HEK293 (cell line): ENCODE measurements around the gene ACOT7.

Experiments
- BCL11B ChIP-seq: fragments of 450-650 bp; formaldehyde crosslinking; IDR thresholded peaks from 2 replicates; pipeline ENCODE4 v1.5.1; 2016; ENCODE audit warnings: low read depth, missing biosample characterization, missing genetic modification characterization
- CTCF ChIP-seq: fragments of 450-650 bp; formaldehyde crosslinking; IDR thresholded peaks from 2 replicates; pipeline ENCODE4 v1.5.1; 2016; ENCODE audit warnings: missing biosample characterization, missing genetic modification characterization
- KLF7 ChIP-seq: fragments of 450-650 bp; formaldehyde crosslinking; IDR thresholded peaks from 2 replicates; pipeline ENCODE4 v1.5.1; 2016; ENCODE audit warnings: missing biosample characterization, missing genetic modification characterization, borderline replicate concordance
- PATZ1 ChIP-seq: fragments of 450-650 bp; formaldehyde crosslinking; IDR thresholded peaks from 2 replicates; pipeline ENCODE4 v1.5.1; 2016; ENCODE audit warnings: missing biosample characterization, missing genetic modification characterization
- REST ChIP-seq: fragments of 450-650 bp; formaldehyde crosslinking; IDR thresholded peaks from 2 replicates; pipeline ENCODE4 v1.5.1; 2016; ENCODE audit warnings: missing biosample characterization, missing genetic modification characterization
- TCF7L2 ChIP-seq: IDR thresholded peaks from 2 replicates; pipeline ENCODE4 v1.6.1; 2011; ENCODE audit warnings: low read depth, mild to moderate bottlenecking, inconsistent platforms, low read length, moderate library complexity, borderline replicate concordance
- YY1 ChIP-seq: fragments of 450-650 bp; formaldehyde crosslinking; IDR thresholded peaks from 2 replicates; pipeline ENCODE4 v1.5.1; 2018; ENCODE audit warnings: missing biosample characterization, missing genetic modification characterization
- ZBTB44 ChIP-seq: fragments of 450-650 bp; IDR thresholded peaks from 2 replicates; pipeline ENCODE4 v1.5.1; 2018; ENCODE audit warnings: missing biosample characterization, mild to moderate bottlenecking, missing genetic modification characterization
- ZFHX2 ChIP-seq: fragments of 450-650 bp; formaldehyde crosslinking; conservative IDR thresholded peaks from 2 replicates; pipeline ENCODE4 v1.5.1; 2016; ENCODE audit warnings: missing biosample characterization, missing genetic modification characterization
- ZNF19 ChIP-seq: fragments of 450-650 bp; formaldehyde crosslinking; IDR thresholded peaks from 2 replicates; pipeline ENCODE4; 2016; ENCODE audit warnings: missing biosample characterization, missing genetic modification characterization, low read depth

- no peak for TF ChIP-seq CTCF (tag by site-specific recombination)
- TF ChIP-seq TCF7L2: no peak
- no peak for TF ChIP-seq BCL11B (tag by site-specific recombination)
- no peak for TF ChIP-seq ZBTB44 (tag by site-specific recombination)
- TF ChIP-seq KLF7 (tag by site-specific recombination): no peak
- no peak for TF ChIP-seq REST
- no peak for TF ChIP-seq ZFHX2 (tag by site-specific recombination)
- no peak for TF ChIP-seq PATZ1 (tag by site-specific recombination)
- no peak for TF ChIP-seq YY1 (tag by site-specific recombination)
- no peak for TF ChIP-seq ZNF19 (tag by site-specific recombination)
Measured at GRCh38 chr1:6308449-6308848, 85.1 kb downstream of the ACOT7 start.
